HG03521 (cell line): ENCODE measurements around the gene CCL20.

Source experiments
- ATAC-seq: cut with Tn5 transposase; IDR thresholded peaks from one replicate; pipeline ENCODE4 v1.9.1; 2021; ENCODE audit warnings: mild to moderate bottlenecking, moderate library complexity; ENCODE audit not compliant: unreplicated experiment

The CCL20 gene

GRCh38 chr2:227802882-227803281, 10.8 kb upstream of the CCL20 start:
- ATAC-seq = no peak

GRCh38 chr2:227804975-227805374, 8.7 kb upstream of the CCL20 start:
- ATAC-seq = no peak

GRCh38 chr2:227805578-227805977, 8.1 kb upstream of the CCL20 start:
- no peak for ATAC-seq

GRCh38 chr2:227808936-227809335, 4.7 kb upstream of the CCL20 start:
- ATAC-seq = no peak

- ATAC-seq = no peak
Observed at GRCh38 chr2:227812001-227812400, 1.6 kb upstream of the CCL20 start.

- ATAC-seq = no peak
Observed at GRCh38 chr2:227813229-227813561, 447 bp upstream of the CCL20 start.

GRCh38 chr2:227815066-227815465, 1.4 kb downstream of the CCL20 start:
- ATAC-seq = no peak

- no peak for ATAC-seq
Observed at GRCh38 chr2:227816507-227817294, 3.1 kb downstream of the CCL20 start.

GRCh38 chr2:227817336-227817735, 3.7 kb downstream of the CCL20 start:
- ATAC-seq = no peak

GRCh38 chr2:227817850-227818674, 4.4 kb downstream of the CCL20 start:
- no peak for ATAC-seq

- no peak for ATAC-seq
Observed at GRCh38 chr2:227818675-227819397, 5.2 kb downstream of the CCL20 start.

GRCh38 chr2:227819398-227819697, 5.7 kb downstream of the CCL20 start:
- ATAC-seq = no peak

- ATAC-seq = no peak
Observed at GRCh38 chr2:227821043-227821942, 7.7 kb downstream of the CCL20 start.

GRCh38 chr2:227822416-227823003, 8.9 kb downstream of the CCL20 start:
- ATAC-seq = no peak

- no peak for ATAC-seq
Observed at GRCh38 chr2:227823922-227824321, 10.3 kb downstream of the CCL20 start.

GRCh38 chr2:227824711-227825110, 11.1 kb downstream of the CCL20 start:
- no peak for ATAC-seq

GRCh38 chr2:227826019-227826521, 12.4 kb downstream of the CCL20 start:
- no peak for ATAC-seq

- ATAC-seq = no peak
Observed at GRCh38 chr2:227826563-227826962, 12.9 kb downstream of the CCL20 start.

- no peak for ATAC-seq
Observed at GRCh38 chr2:227827143-227827542, 13.5 kb downstream of the CCL20 start.

- ATAC-seq = no peak
Observed at GRCh38 chr2:227828477-227828912, 14.9 kb downstream of the CCL20 start.
